ENCODE results near the gene DYRK3. TPM values are rescaled to one million over a fixed set of nuclear protein-coding genes. Genes with fewer than 3 reads are reported as not detected.
A peak's percentile ranks its signal among the peaks of the same experiment; 100 is the strongest.

Gene DYRK3
- total RNA-seq, 4 donors from 2014 or later: 14.3 to 73.3 (median 39.4) TPM

DNA sequence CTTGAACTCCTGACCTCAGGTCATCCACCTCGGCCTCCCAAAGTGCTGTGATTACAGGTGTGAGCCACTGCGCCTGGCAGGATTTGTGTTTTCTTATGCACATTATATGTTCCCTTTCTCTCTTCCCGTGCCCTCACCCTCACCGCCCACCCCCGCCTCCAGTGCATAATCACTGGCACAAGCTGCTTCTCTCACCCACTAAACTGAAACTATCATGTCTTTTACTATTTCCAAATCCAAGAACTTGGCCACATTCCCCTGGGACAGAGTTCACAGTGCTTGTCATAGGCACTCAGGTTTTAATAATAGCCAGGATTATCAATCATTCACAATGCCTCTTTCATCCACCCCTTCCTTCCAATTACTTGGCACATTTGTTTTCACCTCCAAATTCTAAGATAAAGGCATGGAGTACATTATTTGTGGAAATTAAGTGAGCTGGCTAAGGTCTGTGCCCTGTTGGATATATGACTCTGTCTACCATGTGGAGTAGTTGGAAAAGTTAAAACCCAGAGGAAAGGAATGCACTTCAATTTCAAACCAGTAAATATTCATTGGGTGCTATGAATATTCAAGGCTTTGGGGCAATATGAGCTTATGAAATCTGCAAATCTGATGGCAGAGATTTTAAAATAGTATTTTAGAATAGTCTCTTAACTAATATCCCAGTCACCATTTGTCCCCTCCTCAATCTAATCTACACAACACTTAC lies 31.8 kb downstream of the DYRK3 start:
- DNase-seq (ENCODE audit: low spot score) (no peak), ATAC-seq (ENCODE audit: low FRiP score) (no peak)
- TF ChIP-seq CTCF (IDR thresholded peaks at IDR 0.05): no peak

DNA sequence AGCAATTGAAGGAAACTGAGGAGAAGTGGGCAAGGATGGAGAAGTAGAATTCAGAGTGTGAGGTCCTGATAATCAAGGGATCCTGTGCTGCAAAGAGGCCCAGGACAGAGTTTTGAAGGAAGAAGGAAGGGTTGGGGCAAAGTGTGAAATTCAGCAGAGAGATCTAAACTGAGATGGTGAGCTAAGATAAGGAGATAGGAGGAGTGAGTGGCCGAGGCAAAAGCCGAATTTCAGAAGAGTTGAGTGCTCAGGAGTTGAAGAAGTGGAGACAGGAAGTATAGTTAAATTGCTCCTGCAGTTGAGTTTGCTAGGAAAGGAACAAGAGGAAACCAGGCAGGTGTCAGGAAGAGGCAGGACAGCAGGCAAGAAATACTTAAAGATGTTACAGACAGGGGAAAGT lies 33.0 kb downstream of the DYRK3 start:
- ATAC-seq (ENCODE audit: low FRiP score): no peak
- no peak for DNase-seq (ENCODE audit: low spot score)
- no peak for TF ChIP-seq CTCF (IDR thresholded peaks at IDR 0.05)

DNA sequence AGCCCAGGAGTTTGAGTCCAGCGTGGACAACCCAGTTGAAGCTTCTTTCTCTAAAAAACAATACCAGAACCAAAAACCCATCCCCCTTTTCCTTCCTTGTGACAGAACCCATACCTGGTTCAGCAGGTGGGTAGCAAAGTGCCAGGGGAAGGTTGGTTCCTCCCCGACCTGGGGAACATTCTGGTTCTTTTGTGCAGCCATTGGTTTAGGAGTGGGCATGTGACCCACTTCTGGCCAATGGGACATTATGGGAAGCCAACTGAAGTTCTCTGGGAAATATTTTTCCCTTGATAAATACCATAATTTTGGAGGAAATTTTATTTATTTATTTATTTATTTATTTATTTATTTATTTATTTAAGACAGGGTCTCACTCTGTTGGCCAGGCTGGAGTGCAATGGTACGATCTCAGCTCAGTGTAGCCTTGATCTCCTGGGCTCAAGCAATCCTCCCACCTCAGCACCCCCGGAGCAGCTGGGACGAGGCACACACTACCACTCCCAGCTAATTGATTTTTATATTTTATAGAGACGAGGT lies 33.6 kb downstream of the DYRK3 start:
- DNase-seq (ENCODE audit: low spot score) (no peak), ATAC-seq (ENCODE audit: low FRiP score) (no peak)
- TF ChIP-seq CTCF (IDR thresholded peaks at IDR 0.05): no peak

GRCh38 chr1:206672011-206672688 lies 36.8 kb downstream of the DYRK3 start:
- TF ChIP-seq CTCF (IDR thresholded peaks at IDR 0.05): no peak
- DNase-seq (ENCODE audit: low spot score) (no peak), ATAC-seq (ENCODE audit: low FRiP score) (no peak)

GRCh38 chr1:206672844-206673758 lies 37.8 kb downstream of the DYRK3 start:
- DNase-seq (ENCODE audit: low spot score): no peak
- peak; percentile 28 for ATAC-seq (ENCODE audit: low FRiP score)
- no peak for TF ChIP-seq CTCF (IDR thresholded peaks at IDR 0.05)

GRCh38 chr1:206674236-206674635 lies 38.9 kb downstream of the DYRK3 start:
- TF ChIP-seq CTCF (IDR thresholded peaks at IDR 0.05): no peak
- ATAC-seq (ENCODE audit: low FRiP score) (no peak), DNase-seq (ENCODE audit: low spot score) (no peak)
